Measurements from ENCODE around the gene PATZ1. TPM values are rescaled to one million over a fixed set of nuclear protein-coding genes. Genes with fewer than 3 reads are reported as not detected.

Gene PATZ1
- total RNA-seq, 1 experiment from 2014 or later, result 24.1 TPM

Other genes starting within 250 kb of the PATZ1 start
- 0.24 TPM in 1 of 2 replicates, not detected in the other for gene SELENOM, start 238.8 kb downstream of the PATZ1 start, total RNA-seq (2014; rRNA removed; shearing (Covaris generic))
- gene INPP5J, start 223.4 kb downstream of the PATZ1 start, total RNA-seq (2014; rRNA removed; shearing (Covaris generic)), result 0.10 and 0.12 TPM in 2 replicates
- 0.61 and 0.87 TPM in 2 replicates for gene PLA2G3, start 205.8 kb downstream of the PATZ1 start, total RNA-seq (2014; rRNA removed; shearing (Covaris generic))
- gene RNF185, start 186.2 kb downstream of the PATZ1 start, total RNA-seq (2014; rRNA removed; shearing (Covaris generic)), result 23.3 and 24.2 TPM in 2 replicates
- gene LIMK2, start 134.0 kb downstream of the PATZ1 start, total RNA-seq (2014; rRNA removed; shearing (Covaris generic)), result 20.8 and 28.5 TPM in 2 replicates
- gene PIK3IP1, start 53.9 kb downstream of the PATZ1 start, total RNA-seq (2014; rRNA removed; shearing (Covaris generic)), result 0.47 and 0.51 TPM in 2 replicates
- 109 and 116 TPM in 2 replicates for gene DRG1, start 53.3 kb upstream of the PATZ1 start, total RNA-seq (2014; rRNA removed; shearing (Covaris generic))
- 16.3 and 29.7 TPM in 2 replicates for gene EIF4ENIF1, start 143.5 kb upstream of the PATZ1 start, total RNA-seq (2014; rRNA removed; shearing (Covaris generic))
- 9.0 and 11.8 TPM in 2 replicates for gene SFI1, start 150.2 kb upstream of the PATZ1 start, total RNA-seq (2014; rRNA removed; shearing (Covaris generic))

All from SJCRH30 (cell line).